ENCODE data around the gene SLC17A1.

SLC17A1 gene

DNA sequence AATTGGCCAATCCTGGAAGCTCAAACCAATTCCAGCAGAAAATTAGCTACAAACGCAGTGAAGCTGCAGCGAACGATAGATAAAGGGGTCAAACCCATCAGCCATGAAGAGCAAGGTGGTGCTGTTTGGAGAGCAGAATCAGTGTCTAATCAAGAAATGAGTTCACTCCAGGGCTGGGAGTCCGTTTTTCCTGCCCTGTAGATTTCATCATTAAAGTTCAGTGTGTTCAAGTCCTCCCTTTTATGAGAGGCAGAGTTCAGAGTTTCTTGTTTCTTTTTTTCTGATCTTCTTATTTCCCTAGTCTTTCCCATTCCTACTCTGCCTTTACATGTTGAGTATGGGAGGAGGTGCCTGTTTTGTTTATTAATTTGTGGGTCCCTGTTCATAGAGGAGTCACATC, 30.4 kb downstream of the SLC17A1 start:
- Histone ChIP-seq H3K27ac (ENCODE audit: low read depth, low read length) (no peak overlapping the region), H3K4me3 (ENCODE audit: insufficient read depth, low read length, poor library complexity, severe bottlenecking) (no peak overlapping the region), H3K27me3 (ENCODE audit: low read length) (no peaks in the 10 kb centered on the region), H3K4me2 (ENCODE audit: low read depth, low read length, poor library complexity, severe bottlenecking) (no peak overlapping the region), H4K20me1 (ENCODE audit: low read depth, low read length) (no peaks in the 10 kb centered on the region), H3F3A (ENCODE audit: insufficient read depth) (no peaks in the 10 kb centered on the region), H2AFZ (ENCODE audit: low read depth, low read length, severe bottlenecking) (no peak overlapping the region), H3K9me2 (replicated peaks; ENCODE audit: insufficient read depth, low read length) (no peaks in the 10 kb centered on the region), H3K9ac (ENCODE audit: low read length) (no peak overlapping the region), H3K36me3 (ENCODE audit: low read length) (no peaks in the 10 kb centered on the region), H3K79me2 (ENCODE audit: insufficient read depth, low read length) (no peaks in the 10 kb centered on the region), H3K9me3 (ENCODE audit: insufficient read depth, low read length) (no peaks in the 10 kb centered on the region)
- TF ChIP-seq, protein P1, sequence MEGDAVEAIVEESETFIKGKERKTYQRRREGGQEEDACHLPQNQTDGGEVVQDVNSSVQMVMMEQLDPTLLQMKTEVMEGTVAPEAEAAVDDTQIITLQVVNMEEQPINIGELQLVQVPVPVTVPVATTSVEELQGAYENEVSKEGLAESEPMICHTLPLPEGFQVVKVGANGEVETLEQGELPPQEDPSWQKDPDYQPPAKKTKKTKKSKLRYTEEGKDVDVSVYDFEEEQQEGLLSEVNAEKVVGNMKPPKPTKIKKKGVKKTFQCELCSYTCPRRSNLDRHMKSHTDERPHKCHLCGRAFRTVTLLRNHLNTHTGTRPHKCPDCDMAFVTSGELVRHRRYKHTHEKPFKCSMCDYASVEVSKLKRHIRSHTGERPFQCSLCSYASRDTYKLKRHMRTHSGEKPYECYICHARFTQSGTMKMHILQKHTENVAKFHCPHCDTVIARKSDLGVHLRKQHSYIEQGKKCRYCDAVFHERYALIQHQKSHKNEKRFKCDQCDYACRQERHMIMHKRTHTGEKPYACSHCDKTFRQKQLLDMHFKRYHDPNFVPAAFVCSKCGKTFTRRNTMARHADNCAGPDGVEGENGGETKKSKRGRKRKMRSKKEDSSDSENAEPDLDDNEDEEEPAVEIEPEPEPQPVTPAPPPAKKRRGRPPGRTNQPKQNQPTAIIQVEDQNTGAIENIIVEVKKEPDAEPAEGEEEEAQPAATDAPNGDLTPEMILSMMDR (IDR thresholded peaks at IDR 0.05; ENCODE audit: insufficient read depth, low read length, poor library complexity, severe bottlenecking), result no peak
- no peak for TF ChIP-seq EZH2phosphoT487 (conservative IDR thresholded peaks at IDR 0.05; ENCODE audit: low read length)

DNA sequence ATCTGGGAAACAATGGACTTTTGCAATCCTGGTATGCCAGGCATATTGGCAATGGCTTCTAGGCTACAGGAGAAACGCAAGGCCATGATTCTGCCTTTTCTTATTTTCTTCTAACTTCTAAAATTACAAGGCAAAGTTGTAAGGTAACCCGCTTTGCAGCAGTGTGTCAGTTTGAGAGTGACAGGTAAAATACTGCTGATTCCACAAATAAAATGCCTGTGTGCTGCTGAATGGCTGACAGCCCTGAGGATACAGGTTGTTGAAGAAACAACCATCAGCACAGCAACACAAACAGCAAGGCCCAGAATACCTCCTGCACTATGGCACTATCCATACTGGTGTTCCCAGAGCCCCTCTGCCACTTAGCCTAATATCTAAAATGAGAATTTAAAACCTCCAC, 37.1 kb downstream of the SLC17A1 start:
- no peak overlapping the region for H2AFZ ChIP-seq (ENCODE audit: low read depth, low read length, severe bottlenecking)
- H3K79me2 ChIP-seq (ENCODE audit: insufficient read depth, low read length), result no peaks in the 10 kb centered on the region

DNA sequence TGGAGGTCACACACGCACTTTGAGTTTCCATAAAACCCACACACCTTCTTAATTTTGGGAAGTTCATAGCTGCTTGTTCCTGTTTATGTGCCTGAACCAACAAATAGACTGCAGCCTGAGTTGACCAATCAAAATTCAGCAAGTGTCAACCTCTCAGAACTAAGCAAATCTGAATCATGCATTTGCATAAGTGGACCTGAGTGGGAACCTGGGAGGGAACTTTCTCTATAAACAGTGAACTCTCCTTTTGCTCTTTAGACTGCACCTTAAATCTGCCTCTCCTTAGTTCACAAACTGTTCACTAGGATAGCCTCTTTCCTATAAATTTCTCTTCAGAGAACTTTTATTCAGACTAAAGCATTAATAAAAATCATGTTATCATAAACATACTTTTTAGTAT, 37.9 kb downstream of the SLC17A1 start:
- Histone ChIP-seq H3K9me3 (ENCODE audit: insufficient read depth, low read length) (no peaks in the 10 kb centered on the region), H3K79me2 (ENCODE audit: insufficient read depth, low read length) (no peaks in the 10 kb centered on the region), H3K27me3 (ENCODE audit: low read length) (no peaks in the 10 kb centered on the region), H3K4me2 (ENCODE audit: low read depth, low read length, poor library complexity, severe bottlenecking) (no peak overlapping the region), H3K9me2 (replicated peaks; ENCODE audit: insufficient read depth, low read length) (no peaks in the 10 kb centered on the region), H4K20me1 (ENCODE audit: low read depth, low read length) (no peaks in the 10 kb centered on the region), H3K27ac (ENCODE audit: low read depth, low read length) (no peak overlapping the region), H2AFZ (ENCODE audit: low read depth, low read length, severe bottlenecking) (no peak overlapping the region), H3F3A (ENCODE audit: insufficient read depth) (no peaks in the 10 kb centered on the region), H3K36me3 (ENCODE audit: low read length) (no peaks in the 10 kb centered on the region), H3K9ac (ENCODE audit: low read length) (no peak overlapping the region), H3K4me3 (ENCODE audit: insufficient read depth, low read length, poor library complexity, severe bottlenecking) (no peak overlapping the region)
- no peak for TF ChIP-seq EZH2phosphoT487 (conservative IDR thresholded peaks at IDR 0.05; ENCODE audit: low read length)
- TF ChIP-seq, protein P1 (IDR thresholded peaks at IDR 0.05; ENCODE audit: insufficient read depth, low read length, poor library complexity, severe bottlenecking), result no peak

More for the DNA sequence above, 37.1 kb downstream of the SLC17A1 start:
- no peaks in the 10 kb centered on the region for H3K9me3 ChIP-seq (ENCODE audit: insufficient read depth, low read length)
- H3K27ac ChIP-seq (ENCODE audit: low read depth, low read length), result no peak overlapping the region
- no peaks in the 10 kb centered on the region for H3K9me2 ChIP-seq (replicated peaks; ENCODE audit: insufficient read depth, low read length)
- no peaks in the 10 kb centered on the region for H3F3A ChIP-seq (ENCODE audit: insufficient read depth)
- H3K4me2 ChIP-seq (ENCODE audit: low read depth, low read length, poor library complexity, severe bottlenecking), result no peak overlapping the region
- no peaks in the 10 kb centered on the region for H3K27me3 ChIP-seq (ENCODE audit: low read length)
- TF ChIP-seq, protein P1 (IDR thresholded peaks at IDR 0.05; ENCODE audit: insufficient read depth, low read length, poor library complexity, severe bottlenecking), result no peak
- TF ChIP-seq EZH2phosphoT487 (conservative IDR thresholded peaks at IDR 0.05; ENCODE audit: low read length), result no peak
- H3K36me3 ChIP-seq (ENCODE audit: low read length), result no peaks in the 10 kb centered on the region
- H3K4me3 ChIP-seq (ENCODE audit: insufficient read depth, low read length, poor library complexity, severe bottlenecking), result no peak overlapping the region
- no peak overlapping the region for H3K9ac ChIP-seq (ENCODE audit: low read length)
- H4K20me1 ChIP-seq (ENCODE audit: low read depth, low read length), result no peaks in the 10 kb centered on the region
